Fibroblast of lung (primary cell): ENCODE results near the gene TUBB4B. TPM values are rescaled to one million over a fixed set of nuclear protein-coding genes. Genes with fewer than 3 reads are reported as not detected.
A peak's percentile ranks its signal among the peaks of the same experiment; 100 is the strongest.

Experiments
- DNase-seq, 2 donors: peaks; one replicate each; pipeline versions ENCODE4 v3.0.0 to v3.0.0-alpha.2; 2010; ENCODE audit warnings: low read depth in 2 of 2
- H2AFZ ChIP-seq: 2 replicates; pipeline ENCODE4 v1.5.1; 2012; ENCODE audit warnings: low read length, control low read depth, inconsistent platforms
- H3K27ac ChIP-seq: 2 replicates; pipeline ENCODE4 v1.5.1; 2011; ENCODE audit warnings: low read length, control low read depth; ENCODE audit not compliant: insufficient read depth
- H3K27me3 ChIP-seq: 2 replicates; pipeline ENCODE4 v1.5.1; 2011; ENCODE audit warnings: mild to moderate bottlenecking, low read length; ENCODE audit not compliant: control insufficient read depth, insufficient read depth
- H3K36me3 ChIP-seq: 2 replicates; pipeline ENCODE4 v1.5.1; 2011; ENCODE audit warnings: low read length; ENCODE audit not compliant: control insufficient read depth, insufficient read depth
- H3K4me1 ChIP-seq: 2 replicates; pipeline ENCODE4 v1.5.1; 2011; ENCODE audit warnings: low read length; ENCODE audit not compliant: control insufficient read depth, insufficient read depth; ENCODE audit errors: extremely low read depth
- H3K4me2 ChIP-seq: 2 replicates; pipeline ENCODE4 v1.5.1; 2011; ENCODE audit warnings: low read length, control low read depth; ENCODE audit not compliant: insufficient read depth; ENCODE audit errors: extremely low read depth
- H3K4me3 ChIP-seq, 4 experiments: fragments of 200-600 bp in 1 of 4; sonication (generic) in 1 of 4; replicated peaks in 1 of 4; 2 replicates each; pipeline ENCODE4 v1.5.1; 2011 to 2016; ENCODE audit warnings: low read length in 4 of 4, low read depth in 3 of 4, mild to moderate bottlenecking in 3 of 4, control low read depth in 2 of 4, inconsistent platforms in 1 of 4, mixed read lengths in 1 of 4; ENCODE audit not compliant: insufficient read depth in 1 of 4; ENCODE audit errors: control extremely low read depth in 1 of 4
- H3K79me2 ChIP-seq: 2 replicates; pipeline ENCODE4 v1.5.1; 2012; ENCODE audit warnings: mild to moderate bottlenecking, low read length, inconsistent platforms; ENCODE audit not compliant: control insufficient read depth, insufficient read depth
- H3K9ac ChIP-seq: 2 replicates; pipeline ENCODE4 v1.5.1; 2011; ENCODE audit warnings: mild to moderate bottlenecking, low read length, control low read depth; ENCODE audit not compliant: insufficient read depth
- H3K9me3 ChIP-seq: 2 replicates; pipeline ENCODE4 v1.5.1; 2012; ENCODE audit warnings: low read depth, low read length; ENCODE audit not compliant: control insufficient read depth, insufficient read depth
- H4K20me1 ChIP-seq: 2 replicates; pipeline ENCODE4 v1.5.1; 2011; ENCODE audit warnings: low read length; ENCODE audit not compliant: control insufficient read depth, insufficient read depth; ENCODE audit errors: extremely low read depth
- EZH2 ChIP-seq: IDR thresholded peaks from 2 replicates; pipeline ENCODE4 v1.5.1; 2012; ENCODE audit warnings: low read length, control low read depth, mild to moderate bottlenecking; ENCODE audit errors: missing control alignments
- polyA plus RNA-seq, 2 donors: library from polyadenylated mRNA; depleted of rRNA in 1 of 2; stranded (reverse) in 1 of 2; unstranded in 1 of 2; fragments of >200 nt; gene quantifications; 2 replicates each; pipeline ENCODE4 v1.2.1, GENCODE V29; 2011 to 2012; ENCODE audit warnings: missing spikeins in 1 of 2
- total RNA-seq: library from RNA; depleted of rRNA; stranded (reverse); fragments of >200 nt; gene quantifications from 2 replicates; pipeline ENCODE4 v1.2.1, GENCODE V29; 2014
- TF ChIP-seq, protein P1 (sequence below), 2 donors: IDR thresholded peaks in 1 of 2; conservative IDR thresholded peaks in 1 of 2; 1 replicate in 1 of 2; 2 replicates in 1 of 2; pipeline ENCODE4 v1.5.1; 2011 to 2012; ENCODE audit warnings: low read length in 2 of 2, control low read depth in 1 of 2, inconsistent platforms in 1 of 2, low read depth in 1 of 2, mild to moderate bottlenecking in 1 of 2

TUBB4B gene
- total and polyA plus RNA-seq, 2 donors (not counting 1 experiment from before 2014, with no cell fraction given), result 111 to 332 TPM

DNA sequence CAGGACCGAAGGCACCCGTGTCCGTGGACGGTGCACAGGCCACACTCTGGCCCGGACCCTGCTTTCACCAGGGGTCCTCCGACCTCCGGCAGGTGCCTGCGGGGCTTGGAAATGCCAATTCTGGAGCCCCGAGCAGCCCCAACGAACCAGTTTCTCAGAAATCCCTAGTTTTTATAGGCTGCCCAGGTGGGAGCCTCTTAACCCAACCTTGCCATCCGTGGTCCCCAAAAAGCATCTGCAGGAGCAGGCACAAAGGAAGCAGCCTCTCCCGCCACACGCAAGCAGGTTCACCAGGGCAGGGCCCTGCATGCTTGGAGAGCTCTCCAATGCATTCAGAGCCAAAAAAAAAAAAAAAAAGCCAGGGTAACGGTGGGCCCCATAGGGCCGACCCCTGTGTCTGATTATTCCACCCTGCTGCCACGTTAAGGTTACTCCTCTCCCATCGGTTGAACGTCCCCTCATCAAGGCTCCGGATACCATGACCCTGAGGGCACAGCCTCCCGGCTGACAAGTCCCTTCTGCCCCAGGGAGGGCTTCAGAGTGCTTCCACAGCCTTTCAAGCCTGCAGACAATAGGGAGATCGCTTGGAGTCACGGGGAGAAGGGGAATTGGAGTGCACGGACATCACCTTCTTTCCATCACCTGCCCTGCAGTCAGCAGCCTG lies 39.8 kb upstream of the TUBB4B start:
- Histone ChIP-seq H2AFZ (no peak overlapping the region), H3K27me3 (no peaks in the 10 kb centered on the region), H3K4me2 (peak overlapping the region; percentile 20), H3K9ac (peak overlapping the region; percentile 61), H3K4me1 (peaks cover 18% of the 10 kb centered on the region), H3K9me3 (no peaks in the 10 kb centered on the region), H3K4me3 (peak overlapping the region; percentile 47 to 72 (median 60)), H3K36me3 (no peaks in the 10 kb centered on the region), H4K20me1 (no peaks in the 10 kb centered on the region), H3K27ac (peak overlapping the region; percentile 24), H3K79me2 (peaks cover 35% of the 10 kb centered on the region)
- DNase-seq, result no peak
- no peak for TF ChIP-seq EZH2
- TF ChIP-seq, protein P1, sequence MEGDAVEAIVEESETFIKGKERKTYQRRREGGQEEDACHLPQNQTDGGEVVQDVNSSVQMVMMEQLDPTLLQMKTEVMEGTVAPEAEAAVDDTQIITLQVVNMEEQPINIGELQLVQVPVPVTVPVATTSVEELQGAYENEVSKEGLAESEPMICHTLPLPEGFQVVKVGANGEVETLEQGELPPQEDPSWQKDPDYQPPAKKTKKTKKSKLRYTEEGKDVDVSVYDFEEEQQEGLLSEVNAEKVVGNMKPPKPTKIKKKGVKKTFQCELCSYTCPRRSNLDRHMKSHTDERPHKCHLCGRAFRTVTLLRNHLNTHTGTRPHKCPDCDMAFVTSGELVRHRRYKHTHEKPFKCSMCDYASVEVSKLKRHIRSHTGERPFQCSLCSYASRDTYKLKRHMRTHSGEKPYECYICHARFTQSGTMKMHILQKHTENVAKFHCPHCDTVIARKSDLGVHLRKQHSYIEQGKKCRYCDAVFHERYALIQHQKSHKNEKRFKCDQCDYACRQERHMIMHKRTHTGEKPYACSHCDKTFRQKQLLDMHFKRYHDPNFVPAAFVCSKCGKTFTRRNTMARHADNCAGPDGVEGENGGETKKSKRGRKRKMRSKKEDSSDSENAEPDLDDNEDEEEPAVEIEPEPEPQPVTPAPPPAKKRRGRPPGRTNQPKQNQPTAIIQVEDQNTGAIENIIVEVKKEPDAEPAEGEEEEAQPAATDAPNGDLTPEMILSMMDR (conservative IDR thresholded peaks at IDR 0.05 in 1 of 2, IDR thresholded peaks at IDR 0.05 in 1 of 2; ENCODE audit: low read depth in 1 of 2, low read length in 2 of 2), result no peak

DNA sequence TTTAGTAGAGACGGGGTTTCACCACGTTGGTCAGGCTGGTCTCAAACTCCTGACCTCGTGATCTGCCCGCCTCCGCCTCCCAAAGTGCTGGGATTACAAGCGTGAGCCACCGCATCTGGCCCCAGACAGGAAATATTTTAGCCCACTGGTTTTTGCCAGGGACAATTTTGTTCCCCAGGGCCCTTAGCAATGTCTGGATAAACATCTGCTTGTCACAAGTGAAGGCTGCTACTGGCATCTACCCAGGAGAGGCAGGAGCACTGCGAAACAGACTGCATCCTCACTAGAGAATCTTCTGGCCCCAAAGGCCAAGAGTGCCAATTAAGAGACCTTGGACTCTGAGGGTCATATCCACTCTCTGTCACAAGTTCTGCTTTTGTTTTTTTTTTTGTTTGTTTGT lies 38.1 kb upstream of the TUBB4B start:
- Histone ChIP-seq H2AFZ (no peak overlapping the region), H3K4me1 (peaks cover 21% of the 10 kb centered on the region), H3K9ac (no peak overlapping the region), H3K27ac (no peak overlapping the region), H3K27me3 (no peaks in the 10 kb centered on the region), H4K20me1 (no peaks in the 10 kb centered on the region), H3K36me3 (no peaks in the 10 kb centered on the region), H3K4me3 (no peak overlapping the region), H3K4me2 (no peak overlapping the region), H3K79me2 (peaks cover 48% of the 10 kb centered on the region), H3K9me3 (no peaks in the 10 kb centered on the region)
- no peak for TF ChIP-seq EZH2
- TF ChIP-seq, protein P1 (conservative IDR thresholded peaks at IDR 0.05 in 1 of 2, IDR thresholded peaks at IDR 0.05 in 1 of 2; ENCODE audit: low read depth in 1 of 2, low read length in 2 of 2), result no peak
- no peak for DNase-seq

DNA sequence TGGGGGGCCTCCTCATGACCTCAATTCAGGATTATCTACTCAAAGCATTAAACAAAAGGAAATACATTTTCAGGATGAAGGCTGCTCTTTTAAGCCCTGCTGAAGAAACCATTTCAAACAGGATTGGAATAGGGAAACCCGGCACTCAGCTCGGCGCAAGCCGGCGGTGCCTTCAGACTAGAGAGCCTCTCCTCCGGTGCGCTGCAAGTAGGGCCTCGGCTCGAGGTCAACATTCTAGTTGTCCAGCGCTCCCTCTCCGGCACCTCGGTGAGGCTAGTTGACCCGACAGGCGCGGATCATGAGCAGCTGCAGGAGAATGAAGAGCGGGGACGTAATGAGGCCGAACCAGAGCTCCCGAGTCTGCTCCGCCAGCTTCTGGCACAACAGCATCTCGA lies 36.4 kb upstream of the TUBB4B start:
- Histone ChIP-seq H4K20me1 (no peaks in the 10 kb centered on the region), H3K4me1 (peaks cover 20% of the 10 kb centered on the region), H3K4me3 (peak overlapping the region; percentile 84 to 99 (median 97)), H3K79me2 (peaks cover 48% of the 10 kb centered on the region), H3K27ac (peak overlapping the region; percentile 82), H2AFZ (peak overlapping the region; percentile 71), H3K36me3 (no peaks in the 10 kb centered on the region), H3K4me2 (peak overlapping the region; percentile 89), H3K9me3 (no peaks in the 10 kb centered on the region), H3K9ac (peak overlapping the region; percentile 93), H3K27me3 (no peaks in the 10 kb centered on the region)
- DNase-seq, result no peak
- no peak for TF ChIP-seq EZH2
- TF ChIP-seq, protein P1 (conservative IDR thresholded peaks at IDR 0.05 in 1 of 2, IDR thresholded peaks at IDR 0.05 in 1 of 2; ENCODE audit: low read depth in 1 of 2, low read length in 2 of 2), result no peak
